Suppressor macrophage (primary cell): Measurements from ENCODE around the gene FBXW7.
"Not testable (repeated sequence)": the region's sequence is repeated elsewhere in the genome, so short reads cannot be mapped to it uniquely, and the experiment has no call there.

Experiments used
- DNase-seq, 4 experiments: peaks; one replicate each; pipeline ENCODE4 v3.0.0-alpha.2; 2020 to 2022

FBXW7 gene

GRCh38 chr4:152545088-152545487, 9.2 kb upstream of the FBXW7 start:
- no peak for DNase-seq

GRCh38 chr4:152544533-152544932, 8.6 kb upstream of the FBXW7 start:
- DNase-seq, result not testable (repeated sequence)

- DNase-seq, result no peak
These were observed 5.0 kb upstream of the FBXW7 start for GRCh38 chr4:152540941-152541340.

GRCh38 chr4:152540293-152540674, 4.4 kb upstream of the FBXW7 start:
- no peak for DNase-seq

- no peak for DNase-seq
These were observed 3.8 kb upstream of the FBXW7 start for GRCh38 chr4:152539556-152540292.

- peak in 1 of 4 experiments; percentile 8 for DNase-seq
These were observed 2.0 kb upstream of the FBXW7 start for GRCh38 chr4:152537881-152538280.

GRCh38 chr4:152536545-152537182, 772 bp upstream of the FBXW7 start:
- DNase-seq, result peak; percentile 48 to 71 (median 60)

- DNase-seq, result peak in 3 of 4 experiments; percentile 6 to 43 (median 8)
These were observed 461 bp downstream of the FBXW7 start for GRCh38 chr4:152535360-152535902.

- DNase-seq, result peak; percentile 85 to 91 (median 88)
These were observed 1.1 kb downstream of the FBXW7 start for GRCh38 chr4:152534541-152535359.

GRCh38 chr4:152531479-152531878, 4.4 kb downstream of the FBXW7 start:
- peak in 2 of 4 experiments; percentile 28 to 52 for DNase-seq

- DNase-seq, result no peak
These were observed 5.3 kb downstream of the FBXW7 start for GRCh38 chr4:152530600-152530999.

GRCh38 chr4:152529880-152530279, 6.0 kb downstream of the FBXW7 start:
- no peak for DNase-seq

- DNase-seq, result no peak
These were observed 7.8 kb downstream of the FBXW7 start for GRCh38 chr4:152528060-152528459.

- no peak for DNase-seq
These were observed 10.0 kb downstream of the FBXW7 start for GRCh38 chr4:152525878-152526277.

- DNase-seq, result no peak
These were observed 11.5 kb downstream of the FBXW7 start for GRCh38 chr4:152524427-152524826.

- DNase-seq, result no peak
These were observed 12.2 kb downstream of the FBXW7 start for GRCh38 chr4:152523731-152524130.

- DNase-seq, result no peak
These were observed 13.1 kb downstream of the FBXW7 start for GRCh38 chr4:152522754-152523153.

- DNase-seq, result no peak
These were observed 13.6 kb downstream of the FBXW7 start for GRCh38 chr4:152522245-152522644.

- no peak for DNase-seq
These were observed 19.7 kb downstream of the FBXW7 start for GRCh38 chr4:152516156-152516555.

- no peak for DNase-seq
These were observed 20.2 kb downstream of the FBXW7 start for GRCh38 chr4:152515678-152516077.

GRCh38 chr4:152514356-152514755, 21.5 kb downstream of the FBXW7 start:
- DNase-seq, result no peak

GRCh38 chr4:152513078-152513477, 22.8 kb downstream of the FBXW7 start:
- DNase-seq, result no peak

GRCh38 chr4:152512483-152512882, 23.4 kb downstream of the FBXW7 start:
- peak in 3 of 4 experiments; percentile 11 to 31 (median 31) for DNase-seq
